GM20000 (cell line): ENCODE results near the gene TRIM6.
"Not testable (repeated sequence)": the region's sequence is repeated elsewhere in the genome, so short reads cannot be mapped to it uniquely, and the experiment has no call there.

Experiments used
- DNase-seq: peaks from one replicate; pipeline ENCODE4 v3.0.0; 2012; ENCODE audit warnings: low spot score
- CTCF ChIP-seq: IDR thresholded peaks from 2 replicates; pipeline ENCODE4 v1.5.1; 2012; ENCODE audit warnings: mild to moderate bottlenecking, control low read depth; ENCODE audit errors: extremely low read depth, missing control alignments

The TRIM6 gene

GRCh38 chr11:5564259-5565019, 32.0 kb upstream of the TRIM6 start:
- no peak for DNase-seq
- TF ChIP-seq CTCF, result no peak

- DNase-seq, result no peak
- no peak for TF ChIP-seq CTCF
Measured at GRCh38 chr11:5574654-5575053, 21.8 kb upstream of the TRIM6 start.

GRCh38 chr11:5575152-5575551, 21.3 kb upstream of the TRIM6 start:
- TF ChIP-seq CTCF, result no peak
- no peak for DNase-seq

GRCh38 chr11:5577101-5577500, 19.3 kb upstream of the TRIM6 start:
- DNase-seq, result no peak
- no peak for TF ChIP-seq CTCF

- no peak for DNase-seq
- no peak for TF ChIP-seq CTCF
Measured at GRCh38 chr11:5580577-5580976, 15.9 kb upstream of the TRIM6 start, which contains the start of gene OR52B6. Gene OR52B6, plus strand, starts transcription at chr11:5580877. Its CDS starts 0 bp downstream, at chr11:5580877.

- no peak for TF ChIP-seq CTCF
- no peak for DNase-seq
Measured at GRCh38 chr11:5581014-5581413, 15.4 kb upstream of the TRIM6 start.

- DNase-seq, result not testable (repeated sequence)
Measured at GRCh38 chr11:5584458-5584857, 12.0 kb upstream of the TRIM6 start.

GRCh38 chr11:5589906-5590305, 6.5 kb upstream of the TRIM6 start:
- DNase-seq, result not testable (repeated sequence)

- DNase-seq, result no peak
- TF ChIP-seq CTCF, result no peak
Measured at GRCh38 chr11:5591613-5592012, 4.8 kb upstream of the TRIM6 start.
